CMK (cell line): ENCODE measurements around the gene CALHM6.
A peak's percentile ranks its signal among the peaks of the same experiment; 100 is the strongest.

Experiments used
- DNase-seq: peaks from one replicate; pipeline ENCODE4 v3.0.0-alpha.2; 2010; ENCODE audit warnings: low read depth

The CALHM6 gene

DNA sequence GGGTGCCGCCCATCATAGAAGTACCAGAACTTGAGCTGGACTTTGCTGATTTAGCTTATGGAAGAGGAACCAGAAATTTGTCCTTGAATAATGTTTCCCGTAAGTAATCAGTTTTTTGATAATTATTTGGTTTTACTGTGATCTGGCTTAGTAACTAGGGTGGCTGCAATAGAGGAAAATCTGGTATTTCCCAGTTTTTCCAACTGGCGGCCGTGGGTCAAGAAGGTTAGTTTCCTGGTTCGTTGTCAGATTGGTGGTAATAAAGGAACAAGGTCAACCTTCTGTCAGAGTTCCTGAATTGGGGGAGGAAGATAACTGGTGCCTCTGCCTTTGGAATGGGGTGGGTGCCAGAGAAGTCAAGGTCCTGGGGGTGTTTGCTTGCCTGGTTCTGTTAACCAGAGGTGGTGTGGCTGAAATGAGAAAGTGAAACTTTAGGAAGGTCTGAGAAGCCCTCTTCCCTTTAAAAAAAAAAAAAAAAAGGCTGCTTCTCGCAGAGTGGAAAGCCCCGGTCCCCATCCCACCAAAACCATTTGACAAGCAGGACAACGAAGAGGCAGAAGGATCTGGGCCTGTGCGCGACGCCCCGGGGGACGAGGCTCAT, at the start of gene CALHM6:
TSS of gene CALHM6 (plus strand) at position 45 of the 601 bp plus-strand sequence. CDS start at position 600, 555 bp downstream.
- DNase-seq, result no peak

DNA sequence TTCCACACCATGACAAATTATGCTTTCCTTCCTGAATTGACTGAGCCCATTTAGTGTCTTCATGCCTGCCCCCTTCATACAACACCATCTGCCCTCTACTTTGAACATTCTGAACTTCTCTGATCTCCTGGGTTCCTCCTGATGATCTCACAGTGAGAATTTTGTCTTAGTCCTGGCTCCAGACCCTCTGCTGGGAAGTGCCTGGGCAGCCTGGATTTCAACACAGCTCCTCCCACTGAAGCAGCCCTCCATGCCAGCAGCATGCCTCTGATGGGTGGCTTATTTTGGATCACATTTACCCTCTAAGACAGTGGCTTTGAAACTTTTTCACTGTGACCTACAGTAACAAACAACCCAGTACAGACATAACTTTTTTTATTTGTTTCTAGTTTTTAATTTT, 48.9 kb upstream of the CALHM6 start:
- DNase-seq, result no peak

GRCh38 chr6:116413357-116413756, 47.8 kb upstream of the CALHM6 start:
- no peak for DNase-seq

- no peak for DNase-seq
Observed at GRCh38 chr6:116417661-116418060, 43.5 kb upstream of the CALHM6 start.

- no peak for DNase-seq
Observed at GRCh38 chr6:116419069-116419786, 41.9 kb upstream of the CALHM6 start.

DNA sequence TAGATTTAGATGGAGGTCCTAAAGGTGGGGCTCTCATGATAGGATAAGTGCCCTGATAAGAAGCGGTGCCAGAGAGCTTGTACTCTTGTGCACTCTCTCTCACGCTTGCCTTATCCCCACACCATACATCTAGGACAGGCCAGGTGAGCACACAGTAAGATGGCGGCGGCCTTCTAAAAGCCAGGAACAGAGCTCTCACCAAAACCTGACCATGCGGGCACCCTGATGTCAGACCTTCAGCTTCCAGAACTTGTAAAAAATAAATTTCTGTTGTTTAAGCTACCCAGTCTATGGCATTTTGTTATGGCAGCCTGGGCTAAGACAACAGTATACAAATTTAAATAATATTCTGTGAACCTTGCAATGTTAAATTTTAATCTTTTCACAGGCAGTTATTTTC, 40.8 kb upstream of the CALHM6 start:
- DNase-seq, result no peak

DNA sequence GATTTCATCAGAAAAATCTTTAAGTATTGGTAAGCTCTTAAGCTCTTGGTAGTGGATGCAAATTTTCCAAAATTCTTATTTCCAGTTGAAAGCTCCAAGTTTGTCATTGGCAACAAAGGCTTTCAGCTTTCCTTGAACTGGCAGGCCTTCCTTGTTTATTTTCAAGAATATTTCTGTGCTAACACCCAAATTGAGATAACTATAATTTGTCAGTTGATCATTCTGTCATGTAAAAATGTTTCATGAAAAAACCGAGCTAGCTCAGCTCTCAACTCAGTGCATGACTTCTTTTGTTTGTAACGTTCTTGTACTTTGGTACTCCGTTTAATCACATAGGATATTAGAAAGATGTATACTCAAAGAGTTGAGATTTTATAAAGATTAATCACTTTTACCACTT, 38.9 kb upstream of the CALHM6 start:
- DNase-seq, result no peak

DNA sequence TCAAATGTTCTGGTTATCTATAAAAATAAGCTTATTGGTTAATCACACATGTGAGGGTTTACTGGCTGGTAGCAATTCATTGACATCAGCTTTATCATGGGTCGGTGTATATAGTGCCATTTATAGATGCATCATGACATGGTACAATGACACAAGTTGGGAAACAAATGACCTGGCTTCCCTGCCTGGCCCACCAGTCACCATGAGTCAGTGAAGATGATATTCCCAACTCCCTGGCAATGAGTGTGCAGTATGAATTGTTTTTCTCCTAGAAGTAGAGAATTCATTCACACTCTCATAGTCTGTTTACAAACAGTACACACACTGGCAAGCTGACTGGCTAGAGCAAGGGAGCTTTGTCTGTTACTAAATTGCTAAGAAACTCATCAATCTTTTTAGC, 37.2 kb upstream of the CALHM6 start:
- no peak for DNase-seq

DNA sequence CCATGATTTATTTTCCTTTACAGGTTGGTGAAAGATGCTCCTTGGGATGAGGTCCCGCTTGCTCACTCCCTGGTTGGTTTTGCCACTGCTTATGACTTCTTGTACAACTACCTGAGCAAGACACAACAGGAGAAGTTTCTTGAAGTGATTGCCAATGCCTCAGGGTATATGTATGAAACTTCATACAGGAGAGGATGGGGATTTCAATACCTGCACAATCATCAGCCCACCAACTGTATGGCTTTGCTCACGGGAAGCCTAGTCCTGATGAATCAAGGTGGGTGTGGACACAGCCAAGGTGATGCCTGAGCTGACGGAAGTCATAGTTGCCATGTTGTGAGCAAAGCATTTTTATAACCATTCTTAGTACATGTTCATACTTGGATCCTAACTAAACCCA, 34.6 kb upstream of the CALHM6 start:
- DNase-seq, result no peak

- no peak for DNase-seq
Observed at GRCh38 chr6:116429111-116429510, 32.1 kb upstream of the CALHM6 start.

- DNase-seq, result no peak
Observed at GRCh38 chr6:116430860-116431259, 30.3 kb upstream of the CALHM6 start.

DNA sequence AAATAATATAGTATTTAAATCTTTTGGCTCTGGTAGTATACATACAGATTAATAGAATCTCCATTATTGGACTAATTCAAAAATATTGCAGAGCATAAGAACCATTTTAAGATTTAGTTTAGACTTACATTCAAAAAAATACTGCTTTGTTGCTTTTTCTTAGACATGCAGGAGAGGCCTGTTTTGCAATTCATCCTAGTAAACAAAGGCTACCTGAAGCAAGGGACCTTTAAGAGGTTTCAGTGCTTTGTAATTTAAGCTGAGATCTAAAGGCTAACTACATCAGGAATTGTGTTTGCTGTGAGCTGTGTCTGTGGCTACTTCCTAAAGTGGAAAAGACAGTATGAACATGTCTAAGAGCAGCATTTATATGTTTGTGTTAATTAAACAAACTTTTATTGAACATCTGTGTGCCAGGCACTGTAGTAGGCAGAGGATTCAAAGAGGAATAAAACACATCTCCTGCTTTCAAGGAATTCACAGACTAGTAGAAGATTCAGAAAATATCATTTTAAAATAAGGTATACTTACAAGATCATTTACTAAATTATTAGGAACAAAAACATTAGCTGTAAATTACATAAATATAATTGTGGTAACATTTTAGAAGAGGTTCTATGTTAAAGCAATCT, 29.1 kb upstream of the CALHM6 start:
- no peak for DNase-seq

GRCh38 chr6:116433206-116433712, 27.9 kb upstream of the CALHM6 start:
- DNase-seq, result no peak

- no peak for DNase-seq
Observed at GRCh38 chr6:116434056-116434725, 27.0 kb upstream of the CALHM6 start.

- no peak for DNase-seq
Observed at GRCh38 chr6:116436586-116436985, 24.6 kb upstream of the CALHM6 start.

DNA sequence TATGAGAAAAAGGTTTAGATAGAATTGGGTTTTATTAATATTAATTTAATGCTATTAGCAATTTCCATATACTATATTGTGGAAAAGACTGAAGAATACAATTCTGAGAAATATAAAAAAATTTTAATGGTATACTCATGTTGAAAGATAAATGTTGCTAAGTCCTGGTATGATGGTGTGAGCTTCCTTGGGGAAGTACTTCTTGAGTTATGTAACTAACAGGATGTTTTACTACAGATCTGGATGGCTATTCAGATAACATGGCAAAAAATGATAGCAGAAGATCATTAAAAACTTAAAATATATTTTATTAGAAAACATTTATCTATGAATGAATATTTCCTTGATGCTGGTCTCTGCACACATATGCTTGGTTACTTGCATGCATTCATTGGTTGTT, 23.5 kb upstream of the CALHM6 start:
- no peak for DNase-seq

GRCh38 chr6:116438590-116439448, 22.4 kb upstream of the CALHM6 start:
- no peak for DNase-seq

GRCh38 chr6:116439522-116440051, 21.6 kb upstream of the CALHM6 start:
- DNase-seq, result no peak

- DNase-seq, result no peak
Observed at GRCh38 chr6:116443105-116443504, 18.1 kb upstream of the CALHM6 start.

GRCh38 chr6:116444092-116444491, 17.1 kb upstream of the CALHM6 start:
- no peak for DNase-seq

DNA sequence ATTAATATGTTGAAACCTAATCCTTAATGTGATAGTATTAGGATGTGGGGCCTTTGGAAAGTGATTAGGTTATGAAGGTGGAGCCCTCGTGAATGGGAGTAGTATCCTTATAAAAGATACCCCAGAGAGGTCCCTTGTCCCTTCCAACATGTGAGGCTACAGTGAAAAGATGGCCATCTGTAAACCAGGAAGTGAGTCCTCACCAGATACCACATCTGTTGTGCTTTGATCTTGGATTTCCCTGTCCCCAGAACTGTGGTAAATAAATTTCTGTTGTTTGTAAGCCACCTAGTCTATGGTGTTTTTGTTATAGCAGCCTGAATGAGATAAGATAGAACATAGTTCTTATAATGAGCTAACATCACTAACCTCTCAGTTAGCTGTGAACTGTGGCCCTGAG, 16.6 kb upstream of the CALHM6 start:
- peak; percentile 65 for DNase-seq
